K562 (cell line): ENCODE data around the gene HOXC11. TPM values are rescaled to one million over a fixed set of nuclear protein-coding genes. Genes with fewer than 3 reads are reported as not detected.

Experiments used
- CHCHD3 ChIP-seq: fragments of 250-450 bp; sonication (Bioruptor Pico); IDR thresholded peaks from 2 replicates; pipeline ENCODE4 v2.1.2; 2022; ENCODE audit warnings: mild to moderate bottlenecking
- E4F1 ChIP-seq: fragments of 250-450 bp; sonication (Bioruptor Pico); IDR thresholded peaks from 2 replicates; pipeline ENCODE4 v1.5.0; 2021; ENCODE audit warnings: mild to moderate bottlenecking, borderline replicate concordance
- ESRRA ChIP-seq: fragments of 450-650 bp; IDR thresholded peaks from 2 replicates; pipeline ENCODE4 v1.6.1; 2014; ENCODE audit warnings: low read depth, mild to moderate bottlenecking, moderate library complexity, borderline replicate concordance
- ETV1 ChIP-seq: fragments of 450-650 bp; conservative IDR thresholded peaks from 2 replicates; pipeline ENCODE4 v1.6.1; 2016; ENCODE audit warnings: missing genetic modification characterization, control low read depth, low read depth, missing compliant biosample characterization
- HDGF ChIP-seq: fragments of 450-650 bp; IDR thresholded peaks from 2 replicates; pipeline ENCODE4 v1.6.1; 2016
- HMG20A ChIP-seq: fragments of 450-650 bp; formaldehyde crosslinking; conservative IDR thresholded peaks from 2 replicates; pipeline ENCODE4 v1.4.0; 2020; ENCODE audit warnings: mild to moderate bottlenecking, mixed read lengths
- NCOA2 ChIP-seq, 2 experiments: fragments of 450-650 bp; IDR thresholded peaks; 2 replicates each; pipeline ENCODE4 v1.6.1; 2018; ENCODE audit warnings: mild to moderate bottlenecking in 2 of 2, moderate library complexity in 1 of 2; ENCODE audit not compliant: partially characterized antibody in 2 of 2
- SIN3B ChIP-seq: fragments of 450-650 bp; IDR thresholded peaks from 2 replicates; pipeline ENCODE4 v1.6.1; 2017; ENCODE audit warnings: low read depth, mild to moderate bottlenecking, moderate library complexity
- polyA plus RNA-seq, 8 experiments: library from polyadenylated mRNA; depleted of rRNA in 4 of 8; stranded (reverse) in 5 of 8; unstranded in 3 of 8; fragments of >200 nt; fragmentation: Nextera tagmentation in 2 of 8; fragmentation: Illumina TruSeq in 1 of 8; extraction: Ambion mirVana in 2 of 8; extraction: Trizol in 1 of 8; gene quantifications; 2 replicates each; pipeline versions ENCODE4 v1.2.1 to v1.2.3, GENCODE V29; 2011 to 2014; ENCODE audit warnings: inconsistent platforms in 1 of 8, missing spikeins in 1 of 8
- total RNA-seq, 7 experiments: library from RNA; depleted of rRNA in 6 of 7; stranded (reverse); fragments of >200 nt in 6 of 7; fragmentation: Illumina TruSeq in 2 of 7; extraction: Trizol in 2 of 7; gene quantifications; 2 replicates each; pipeline versions ENCODE4 v1.2.1 to v1.2.3, GENCODE V29; 2011 to 2021; ENCODE audit warnings: low replicate concordance in 1 of 7

Gene HOXC11
- total and polyA plus RNA-seq, 9 of the 15 experiments (the other 6 are each of a cell fraction or from before 2014, with no cell fraction given), result not detected

DNA sequence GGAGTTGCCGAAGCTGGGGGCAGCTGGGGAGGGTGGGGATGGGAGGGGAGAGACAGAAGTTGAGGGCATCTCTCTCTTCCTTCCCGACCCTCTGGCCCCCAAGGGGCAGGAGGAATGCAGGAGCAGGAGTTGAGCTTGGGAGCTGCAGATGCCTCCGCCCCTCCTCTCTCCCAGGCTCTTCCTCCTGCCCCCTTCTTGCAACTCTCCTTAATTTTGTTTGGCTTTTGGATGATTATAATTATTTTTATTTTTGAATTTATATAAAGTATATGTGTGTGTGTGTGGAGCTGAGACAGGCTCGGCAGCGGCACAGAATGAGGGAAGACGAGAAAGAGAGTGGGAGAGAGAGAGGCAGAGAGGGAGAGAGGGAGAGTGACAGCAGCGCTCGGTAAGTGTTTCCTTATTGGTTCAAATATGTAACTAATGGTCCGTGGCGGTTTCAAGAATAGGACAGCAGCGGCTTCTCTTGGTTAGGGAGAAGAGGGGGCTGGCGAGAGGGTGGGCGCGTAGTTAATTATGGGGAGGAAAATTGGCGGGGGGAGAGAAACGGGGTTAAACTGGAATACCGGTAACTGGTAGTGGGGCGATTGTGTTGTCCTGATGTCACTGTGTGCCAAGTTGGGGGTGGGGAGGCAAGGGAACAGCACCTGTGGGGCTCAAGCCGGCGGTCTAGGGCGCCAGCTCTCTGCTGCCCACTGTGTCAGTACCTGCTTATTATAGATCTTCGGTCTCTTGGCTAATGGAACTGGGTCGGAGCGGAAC lies 44.3 kb downstream of the HOXC11 start (continued):
- no peak for TF ChIP-seq E4F1 (CRISPR knock-in tag)
- no peak for TF ChIP-seq ETV1 (tag)
- no peak for TF ChIP-seq ESRRA
- no peak for TF ChIP-seq HMG20A
- no peak for TF ChIP-seq CHCHD3 (CRISPR knock-in tag)
- TF ChIP-seq HDGF, result no peak
- no peak for TF ChIP-seq SIN3B
- TF ChIP-seq NCOA2 (IDR thresholded peaks at IDR 0.05; ENCODE audit: partially characterized antibody in 2 of 2), result no peak
